ENCODE results near the gene ZNF419.
"Not testable (repeated sequence)": the region's sequence is repeated elsewhere in the genome, so short reads cannot be mapped to it uniquely, and the experiment has no call there.

The ZNF419 gene

DNA sequence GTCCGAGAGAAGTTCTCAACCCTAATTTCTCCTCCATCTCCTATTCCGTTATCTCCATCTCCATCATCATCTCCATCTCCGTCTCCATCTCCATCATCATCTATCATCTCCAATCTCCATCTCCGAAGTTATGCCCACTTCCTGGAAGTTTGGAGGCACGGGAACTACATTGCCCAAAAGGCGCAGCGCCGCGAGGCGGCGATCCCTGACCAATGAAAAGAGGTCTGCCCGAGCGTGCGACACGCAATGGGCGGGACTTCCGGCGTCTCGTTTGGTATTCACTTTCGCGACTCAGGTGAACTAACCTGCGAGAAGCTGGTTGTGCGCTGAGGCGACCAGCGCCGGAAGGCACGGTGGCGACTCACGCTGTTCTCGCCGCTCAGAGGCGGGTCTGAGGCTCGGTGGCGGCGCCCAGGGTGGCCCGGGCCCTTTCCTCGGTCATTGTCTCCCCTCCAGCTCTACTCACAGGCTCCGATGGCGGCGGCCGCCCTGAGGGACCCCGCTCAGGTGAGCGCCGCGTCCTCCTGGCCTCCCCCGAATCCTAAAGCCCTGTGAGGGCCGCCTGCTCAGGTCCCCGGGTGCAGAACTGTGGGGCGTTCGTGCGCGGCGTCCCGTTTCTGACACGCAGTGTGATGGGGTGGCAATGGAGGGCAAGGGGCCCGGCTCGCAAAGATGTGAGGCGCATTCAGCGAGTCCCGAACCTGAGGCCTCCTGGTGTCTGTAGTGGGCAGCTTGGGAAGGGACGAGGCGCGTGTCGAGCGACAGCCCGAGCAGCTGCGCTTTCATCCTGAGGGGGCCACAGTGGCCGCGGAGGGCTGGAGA, at the start of gene ZNF419:
Gene ZNF419, plus strand, starts transcription at position 274 of the 822 bp plus-strand sequence. Its CDS starts 201 bp downstream, at position 475.
- Mint-ChIP-seq H3K9me3 (peaks cover 34% of the 10 kb centered on the region), H3K27me3 (peaks cover 13% of the 10 kb centered on the region), H3K27ac (ENCODE audit: low read depth) (peak within 1 kb of the TSS; percentile 71), H3K4me3 (peak within 1 kb of the TSS; percentile 54), H3K36me3 (ENCODE audit: insufficient read depth) (peaks cover 14% of the 10 kb centered on the region), H3K4me1 (peaks cover 22% of the 10 kb centered on the region)
- DNase-seq (ENCODE audit: low spot score in 2 of 2): peak; percentile 84 to 85
- peak; percentile 96 for ATAC-seq (replicated peaks; ENCODE audit: extremely low read depth, poor library complexity, severe bottlenecking)

DNA sequence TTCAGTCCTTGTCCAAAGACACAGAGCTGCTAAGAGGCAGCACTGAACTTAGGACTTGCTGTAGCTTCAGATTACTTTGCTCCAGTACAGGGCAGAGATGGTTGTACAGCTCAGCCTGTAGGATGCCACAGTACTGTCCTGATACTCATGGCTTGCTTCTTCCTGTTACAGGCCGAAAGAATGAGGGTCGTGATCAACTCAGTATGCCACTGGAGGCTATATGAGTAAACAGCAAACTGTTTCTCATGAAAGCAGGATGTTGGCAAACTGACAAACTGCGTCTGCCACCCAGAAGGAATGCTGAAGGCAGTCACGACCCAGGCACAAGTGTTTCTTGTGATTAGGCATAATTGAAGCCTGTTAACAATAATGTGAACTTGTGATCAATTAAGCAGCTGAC, 49.6 kb upstream of the ZNF419 start:
- ATAC-seq (replicated peaks; ENCODE audit: extremely low read depth, poor library complexity, severe bottlenecking): no peak
- H3K36me3 Mint-ChIP-seq (ENCODE audit: insufficient read depth): peaks cover 5% of the 10 kb centered on the region
- no peak overlapping the region for H3K27ac Mint-ChIP-seq (ENCODE audit: low read depth)
- no peak overlapping the region for H3K4me3 Mint-ChIP-seq
- DNase-seq (ENCODE audit: low spot score in 2 of 2): no peak
- peaks cover 43% of the 10 kb centered on the region for H3K4me1 Mint-ChIP-seq
- no peaks in the 10 kb centered on the region for H3K27me3 Mint-ChIP-seq
- H3K9me3 Mint-ChIP-seq: peaks cover 5% of the 10 kb centered on the region

DNA sequence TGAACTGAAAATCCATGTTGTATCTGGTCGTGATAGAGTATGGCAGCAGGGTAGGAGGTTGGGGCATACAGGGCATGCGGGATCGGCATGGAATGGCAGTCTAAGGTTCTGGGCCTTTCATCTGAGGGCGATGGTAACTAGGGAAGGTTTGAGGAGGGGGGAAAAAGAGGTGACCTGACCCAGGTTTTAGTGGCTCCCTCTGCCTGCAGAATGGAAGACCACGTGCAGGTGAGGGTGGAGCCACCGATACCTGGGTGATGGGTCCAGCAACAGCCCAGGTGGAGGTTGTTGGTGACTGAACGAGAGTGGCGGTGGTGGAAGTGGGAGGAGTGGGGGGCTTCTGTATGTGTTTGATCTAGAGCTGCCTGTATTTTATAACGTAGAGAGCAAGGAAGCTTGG, 48.6 kb upstream of the ZNF419 start:
- ATAC-seq (replicated peaks; ENCODE audit: extremely low read depth, poor library complexity, severe bottlenecking) (no peak), DNase-seq (ENCODE audit: low spot score in 2 of 2) (no peak)
- Mint-ChIP-seq H3K27me3 (no peaks in the 10 kb centered on the region), H3K4me3 (no peak overlapping the region), H3K4me1 (peaks cover 43% of the 10 kb centered on the region), H3K36me3 (ENCODE audit: insufficient read depth) (peaks cover 9% of the 10 kb centered on the region), H3K27ac (ENCODE audit: low read depth) (no peak overlapping the region), H3K9me3 (peaks cover 5% of the 10 kb centered on the region)

DNA sequence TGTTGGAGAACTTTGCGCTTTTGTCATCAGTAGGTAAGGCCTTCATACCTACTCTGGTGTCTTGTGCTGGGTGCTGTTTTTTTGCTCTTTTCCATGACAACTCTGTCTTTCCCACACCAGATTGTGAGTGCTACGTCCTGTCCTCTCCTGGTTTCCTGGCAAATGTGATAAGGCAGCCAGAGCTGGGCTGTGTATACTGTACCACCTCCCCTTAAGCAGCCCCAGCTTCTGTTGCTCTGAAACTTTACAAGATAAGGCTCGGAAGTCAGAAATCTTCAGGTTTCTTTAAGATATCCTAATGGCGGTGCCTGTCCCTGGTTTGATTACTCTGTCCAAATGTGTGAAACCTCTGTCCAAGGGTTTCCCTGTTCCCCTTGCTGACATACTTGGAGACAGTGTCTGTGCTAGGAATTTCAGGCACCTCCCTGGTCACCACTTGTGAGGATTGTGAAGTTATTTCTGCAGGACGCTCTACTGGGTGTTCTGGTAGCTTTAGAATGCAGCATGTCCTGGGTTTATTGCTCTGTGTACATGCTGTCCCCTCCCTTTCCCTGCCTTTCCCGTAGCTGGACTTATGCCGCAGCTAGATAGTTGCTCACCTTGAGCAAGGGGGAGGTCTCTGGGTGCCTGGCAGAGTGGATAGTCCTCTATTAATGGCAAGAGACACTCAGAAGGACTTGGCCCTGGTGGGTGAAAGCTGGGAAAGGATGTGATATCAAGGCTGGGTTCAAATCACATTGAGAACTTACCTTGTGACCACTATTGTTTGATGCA, 45.4 kb upstream of the ZNF419 start:
- Mint-ChIP-seq H3K27me3 (no peaks in the 10 kb centered on the region), H3K27ac (ENCODE audit: low read depth) (no peak overlapping the region), H3K4me3 (no peak overlapping the region), H3K9me3 (peaks cover 5% of the 10 kb centered on the region), H3K4me1 (peaks cover 20% of the 10 kb centered on the region), H3K36me3 (ENCODE audit: insufficient read depth) (peaks cover 4% of the 10 kb centered on the region)
- no peak for ATAC-seq (replicated peaks; ENCODE audit: extremely low read depth, poor library complexity, severe bottlenecking)
- DNase-seq (ENCODE audit: low spot score in 2 of 2): no peak

DNA sequence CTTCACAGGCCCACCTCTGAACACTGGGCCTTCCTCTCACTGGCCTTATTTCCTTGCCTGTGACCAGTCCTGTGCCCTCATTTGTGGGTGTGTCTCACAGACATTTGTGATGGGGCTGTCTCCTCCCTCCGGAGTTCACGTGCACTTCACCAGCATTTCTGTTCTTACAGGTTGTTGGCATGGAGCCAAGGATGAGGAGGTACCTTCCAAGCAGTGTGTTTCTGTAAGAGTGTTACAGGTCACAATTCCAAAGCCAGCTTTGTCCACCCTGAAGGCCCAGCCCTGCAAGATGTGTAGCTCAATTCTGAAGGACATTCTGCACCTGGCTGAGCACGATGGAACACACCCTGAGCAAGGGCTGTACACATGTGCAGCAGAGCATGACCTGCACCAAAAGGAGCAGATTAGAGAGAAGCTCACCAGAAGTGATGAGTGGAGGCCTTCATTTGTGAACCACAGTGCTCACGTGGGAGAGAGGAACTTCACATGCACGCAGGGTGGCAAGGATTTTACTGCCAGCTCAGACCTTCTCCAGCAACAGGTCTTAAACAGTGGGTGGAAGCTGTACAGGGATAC, 44.3 kb upstream of the ZNF419 start:
- ATAC-seq (replicated peaks; ENCODE audit: extremely low read depth, poor library complexity, severe bottlenecking): no peak
- no peak overlapping the region for H3K4me3 Mint-ChIP-seq
- H3K9me3 Mint-ChIP-seq: peaks cover 5% of the 10 kb centered on the region
- no peak overlapping the region for H3K27ac Mint-ChIP-seq (ENCODE audit: low read depth)
- peaks cover 20% of the 10 kb centered on the region for H3K4me1 Mint-ChIP-seq
- no peaks in the 10 kb centered on the region for H3K27me3 Mint-ChIP-seq
- H3K36me3 Mint-ChIP-seq (ENCODE audit: insufficient read depth): peaks cover 4% of the 10 kb centered on the region
- no peak for DNase-seq (ENCODE audit: low spot score in 2 of 2)

DNA sequence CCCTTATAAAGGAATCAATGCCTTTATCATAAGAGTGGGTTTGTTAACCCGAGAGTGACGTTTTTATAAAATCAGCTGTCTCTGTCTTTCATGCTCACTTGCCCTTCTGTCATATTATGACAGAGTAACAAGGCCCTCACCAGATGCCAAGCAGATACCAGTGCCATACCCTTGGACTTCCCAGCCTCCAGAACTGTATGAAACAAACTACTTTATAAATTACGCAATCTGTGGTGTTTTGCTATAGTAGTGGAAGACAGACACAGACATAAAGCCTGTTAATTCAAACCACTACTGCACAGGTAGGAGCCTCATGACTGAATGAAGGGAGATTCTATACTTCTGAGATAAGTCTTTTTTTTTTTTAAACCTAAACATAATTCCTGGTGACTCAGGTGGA, 35.2 kb upstream of the ZNF419 start:
- ATAC-seq (replicated peaks; ENCODE audit: extremely low read depth, poor library complexity, severe bottlenecking): no peak
- Mint-ChIP-seq H3K27me3 (no peaks in the 10 kb centered on the region), H3K9me3 (peaks cover 8% of the 10 kb centered on the region), H3K4me3 (no peak overlapping the region), H3K4me1 (no peaks in the 10 kb centered on the region), H3K27ac (ENCODE audit: low read depth) (no peak overlapping the region), H3K36me3 (ENCODE audit: insufficient read depth) (peaks cover 2% of the 10 kb centered on the region)
- no peak for DNase-seq (ENCODE audit: low spot score in 2 of 2)

DNA sequence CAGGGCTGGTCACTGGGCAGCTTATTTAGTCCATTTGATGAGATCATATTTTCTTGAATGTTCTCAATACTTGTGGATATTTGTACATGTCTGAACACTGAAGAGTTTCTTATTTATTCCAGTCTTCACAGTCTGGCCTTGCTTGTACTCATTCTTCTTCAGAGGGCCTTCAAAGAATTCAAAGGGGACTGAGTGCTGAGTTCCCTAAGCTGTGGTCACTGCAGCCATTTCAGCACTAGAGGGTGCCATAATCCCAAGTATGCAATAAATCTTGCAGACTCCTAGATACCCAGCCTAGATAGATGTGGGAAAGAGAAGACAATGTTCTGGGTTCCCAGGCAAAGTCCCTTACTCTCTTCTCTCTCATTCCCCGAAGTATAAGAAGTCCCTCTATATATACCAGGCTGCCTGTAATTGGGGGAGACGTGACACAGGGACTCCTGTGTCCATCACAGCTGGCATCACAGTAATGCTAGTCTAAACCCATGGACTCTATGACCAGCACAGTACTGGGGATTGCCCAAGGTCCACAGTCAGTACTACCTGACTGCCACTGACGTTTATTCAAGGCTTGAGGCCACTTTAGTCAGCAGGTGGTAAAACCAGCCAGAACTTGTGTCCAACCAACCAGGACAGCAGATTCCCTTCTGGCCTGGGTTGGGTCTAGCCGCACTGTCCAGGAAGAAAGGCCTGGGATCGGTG, 21.7 kb upstream of the ZNF419 start:
- no peak for ATAC-seq (replicated peaks; ENCODE audit: extremely low read depth, poor library complexity, severe bottlenecking)
- no peak overlapping the region for H3K4me3 Mint-ChIP-seq
- H3K9me3 Mint-ChIP-seq: peaks cover 6% of the 10 kb centered on the region
- H3K36me3 Mint-ChIP-seq (ENCODE audit: insufficient read depth): peaks cover 1% of the 10 kb centered on the region
- no peaks in the 10 kb centered on the region for H3K4me1 Mint-ChIP-seq
- H3K27me3 Mint-ChIP-seq: no peaks in the 10 kb centered on the region
- DNase-seq (ENCODE audit: low spot score in 2 of 2): peak in 1 of 2 donors; percentile 18
- H3K27ac Mint-ChIP-seq (ENCODE audit: low read depth): no peak overlapping the region

DNA sequence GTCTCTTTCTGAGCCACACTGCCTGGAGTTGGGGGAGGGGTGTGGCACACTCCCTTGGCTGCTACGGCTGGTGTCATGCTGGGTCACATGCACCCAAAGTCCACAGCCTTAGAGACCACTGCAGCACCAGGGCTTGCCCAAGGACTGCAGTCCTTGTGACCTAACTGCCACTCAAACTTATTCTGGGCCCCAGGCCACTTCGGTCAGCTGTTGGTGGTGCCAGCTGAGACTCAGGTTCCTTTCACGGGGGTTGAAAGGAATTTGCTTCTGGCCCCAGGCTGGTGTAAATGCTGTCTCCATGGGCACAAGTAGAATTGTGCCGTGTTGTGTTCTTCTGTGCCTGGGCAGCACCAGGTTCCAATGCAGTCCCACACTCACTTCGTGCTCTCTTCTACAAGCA, 21.1 kb upstream of the ZNF419 start:
- Mint-ChIP-seq H3K36me3 (ENCODE audit: insufficient read depth) (peaks cover 1% of the 10 kb centered on the region), H3K9me3 (peaks cover 8% of the 10 kb centered on the region), H3K27me3 (no peaks in the 10 kb centered on the region), H3K4me1 (no peaks in the 10 kb centered on the region), H3K4me3 (no peak overlapping the region), H3K27ac (ENCODE audit: low read depth) (no peak overlapping the region)
- ATAC-seq (replicated peaks; ENCODE audit: extremely low read depth, poor library complexity, severe bottlenecking): no peak
- DNase-seq (ENCODE audit: low spot score in 2 of 2): no peak

DNA sequence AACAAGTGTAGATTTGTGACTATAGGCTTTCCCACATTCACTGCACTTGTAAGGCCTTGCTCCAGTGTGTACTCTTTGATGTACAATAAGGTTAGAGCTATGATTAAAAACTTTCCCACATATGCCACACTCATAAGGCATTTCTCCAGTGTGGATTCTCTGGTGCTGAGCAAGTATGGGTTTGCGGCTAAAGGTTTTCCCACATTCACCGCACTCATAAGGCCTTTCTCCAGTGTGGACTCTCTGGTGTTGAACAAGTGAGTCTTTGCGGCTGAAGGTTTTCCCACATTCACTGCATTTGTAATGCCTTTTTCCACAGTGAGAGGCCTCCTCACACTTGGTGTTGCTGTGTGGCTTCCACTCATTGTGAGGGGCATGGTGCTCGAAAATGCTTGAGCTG, 13.9 kb upstream of the ZNF419 start:
- no peak overlapping the region for H3K27ac Mint-ChIP-seq (ENCODE audit: low read depth)
- H3K4me1 Mint-ChIP-seq: peaks cover 23% of the 10 kb centered on the region
- ATAC-seq (replicated peaks; ENCODE audit: extremely low read depth, poor library complexity, severe bottlenecking) (no peak), DNase-seq (ENCODE audit: low spot score in 2 of 2) (no peak)
- peaks cover 34% of the 10 kb centered on the region for H3K9me3 Mint-ChIP-seq
- no peak overlapping the region for H3K4me3 Mint-ChIP-seq
- H3K36me3 Mint-ChIP-seq (ENCODE audit: insufficient read depth): peaks cover 11% of the 10 kb centered on the region
- no peaks in the 10 kb centered on the region for H3K27me3 Mint-ChIP-seq

DNA sequence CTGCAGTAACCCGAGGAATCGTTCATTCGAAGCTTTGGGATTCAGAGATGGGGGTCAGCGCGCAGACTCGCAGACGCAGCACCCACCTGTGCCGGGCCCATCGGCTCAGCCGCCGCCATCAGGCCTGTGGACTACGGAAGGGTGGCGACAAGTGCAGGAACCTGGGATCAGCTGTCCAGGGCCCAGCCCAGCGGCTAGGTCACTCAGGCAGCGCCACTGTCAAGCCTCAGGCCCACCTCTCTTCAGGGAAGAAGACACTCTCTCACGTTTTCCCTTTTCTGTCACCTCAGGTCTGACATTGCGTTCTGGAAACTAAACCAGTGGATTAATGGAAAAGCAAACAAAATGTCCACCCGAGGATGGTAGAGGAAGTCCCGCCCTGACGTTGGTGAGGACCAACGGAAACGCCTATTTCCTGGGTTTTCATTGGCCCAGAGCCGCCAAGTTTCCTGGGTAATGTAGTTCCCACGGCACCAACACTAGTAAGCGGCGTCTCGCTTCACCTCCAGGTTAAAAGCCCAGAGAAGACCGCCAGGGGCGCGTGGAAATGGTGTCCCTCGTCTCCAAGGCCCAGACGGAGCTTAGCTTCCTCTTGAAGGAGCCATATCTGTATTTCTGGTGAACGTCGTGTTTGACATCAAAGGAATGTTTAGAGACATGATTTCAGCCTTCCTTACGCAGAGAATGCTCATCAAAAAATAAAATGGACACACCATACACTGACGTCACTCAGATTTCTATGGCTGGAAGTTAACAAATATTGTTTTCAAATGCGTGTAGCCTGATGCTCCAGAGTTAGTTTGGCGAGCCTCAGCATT, 10.2 kb upstream of the ZNF419 start, which contains the start of gene ZNF772:
Gene ZNF772, minus strand, starts transcription at position 376 of the 818 bp plus-strand sequence. Its CDS starts 257 bp downstream, at position 119.
- Mint-ChIP-seq H3K36me3 (ENCODE audit: insufficient read depth) (peaks cover 11% of the 10 kb centered on the region), H3K4me1 (peaks cover 23% of the 10 kb centered on the region), H3K27ac (ENCODE audit: low read depth) (peak within 1 kb of the TSS; percentile 84), H3K27me3 (no peaks in the 10 kb centered on the region), H3K4me3 (peak within 1 kb of the TSS; percentile 78), H3K9me3 (peaks cover 37% of the 10 kb centered on the region)
- ATAC-seq (replicated peaks; ENCODE audit: extremely low read depth, poor library complexity, severe bottlenecking) (peak; percentile 100), DNase-seq (ENCODE audit: low spot score in 2 of 2) (peak; percentile 55 to 88)

DNA sequence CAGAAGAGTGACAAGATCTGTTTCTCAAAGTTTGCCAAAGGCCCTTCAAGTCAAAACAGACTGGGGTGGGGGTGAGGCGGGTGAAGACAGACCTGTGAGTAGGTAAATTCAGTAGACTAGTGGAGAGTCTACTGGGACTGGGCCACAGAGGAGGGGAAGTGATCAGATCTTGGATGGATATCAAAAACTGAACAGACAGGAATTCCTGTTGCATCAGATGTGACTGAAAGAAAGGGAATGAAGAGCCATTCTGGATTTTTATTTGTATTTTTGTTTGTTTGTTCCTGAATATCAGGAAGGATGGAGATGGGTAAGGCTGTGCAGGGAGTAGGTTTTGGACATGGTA, 722 bp downstream of the ZNF419 start:
- peaks cover 20% of the 10 kb centered on the region for H3K36me3 Mint-ChIP-seq (ENCODE audit: insufficient read depth)
- peak overlapping the region; percentile 54 for H3K4me3 Mint-ChIP-seq
- not testable (repeated sequence) for ATAC-seq (replicated peaks; ENCODE audit: extremely low read depth, poor library complexity, severe bottlenecking); DNase-seq (ENCODE audit: low spot score in 2 of 2)
- H3K4me1 Mint-ChIP-seq: peaks cover 22% of the 10 kb centered on the region
- peaks cover 13% of the 10 kb centered on the region for H3K27me3 Mint-ChIP-seq
- peak overlapping the region; percentile 14 for H3K27ac Mint-ChIP-seq (ENCODE audit: low read depth)
- peaks cover 37% of the 10 kb centered on the region for H3K9me3 Mint-ChIP-seq

Data from central memory CD8-positive, alpha-beta T cell (primary cell).